GM19397 (cell line): ENCODE data around the gene ZFP82.

ENCODE experiments used
- ATAC-seq: cut with Tn5 transposase; IDR thresholded peaks from one replicate; pipeline ENCODE4 v1.9.1; 2021; ENCODE audit warnings: mild to moderate bottlenecking, moderate library complexity; ENCODE audit not compliant: unreplicated experiment

Gene ZFP82

DNA sequence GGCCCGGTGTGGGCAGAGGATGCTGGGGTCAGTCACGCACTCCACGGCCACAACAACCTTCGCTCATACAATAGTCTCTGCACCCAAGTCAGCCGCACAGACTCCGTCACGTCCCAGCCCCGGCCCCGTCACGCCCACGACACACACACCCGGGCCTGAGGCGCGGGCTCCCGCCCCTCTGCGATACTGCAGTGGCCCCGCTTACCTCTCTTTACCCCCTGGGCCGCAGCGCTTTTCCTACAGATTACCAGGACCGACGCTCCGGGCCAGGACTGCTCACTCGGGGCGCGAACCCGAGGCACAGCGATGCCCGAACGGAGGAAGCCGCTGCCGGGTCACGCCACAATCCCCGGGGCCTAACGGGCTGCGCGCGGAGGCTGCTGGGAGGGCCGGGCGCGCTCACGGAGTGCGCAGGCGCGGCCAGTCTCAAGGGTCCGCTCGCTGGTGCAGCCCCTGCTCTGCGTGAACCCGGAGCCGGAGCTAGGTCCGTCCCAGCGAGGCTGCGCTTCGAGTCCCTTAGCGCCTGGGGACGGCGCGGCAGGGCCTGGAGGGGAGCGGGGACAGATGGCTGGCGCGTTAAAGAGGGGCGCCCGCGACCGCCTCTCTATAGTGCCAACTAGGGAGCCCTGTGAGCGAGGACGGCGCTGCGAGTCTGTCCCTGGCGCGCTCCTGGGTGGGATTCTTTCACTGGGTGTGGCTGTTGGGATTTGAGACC is at the start of gene ZFP82:
Gene ZFP82, minus strand, starts transcription at position 358 of the 715 bp plus-strand sequence. CDS start 8,855 bp downstream, outside the sequence.
- ATAC-seq: peak; percentile 95

- no peak for ATAC-seq
Measured at GRCh38 chr19:36460046-36460445, 41.6 kb upstream of the ZFP82 start.

GRCh38 chr19:36456831-36457230 is 38.4 kb upstream of the ZFP82 start:
- no peak for ATAC-seq

DNA sequence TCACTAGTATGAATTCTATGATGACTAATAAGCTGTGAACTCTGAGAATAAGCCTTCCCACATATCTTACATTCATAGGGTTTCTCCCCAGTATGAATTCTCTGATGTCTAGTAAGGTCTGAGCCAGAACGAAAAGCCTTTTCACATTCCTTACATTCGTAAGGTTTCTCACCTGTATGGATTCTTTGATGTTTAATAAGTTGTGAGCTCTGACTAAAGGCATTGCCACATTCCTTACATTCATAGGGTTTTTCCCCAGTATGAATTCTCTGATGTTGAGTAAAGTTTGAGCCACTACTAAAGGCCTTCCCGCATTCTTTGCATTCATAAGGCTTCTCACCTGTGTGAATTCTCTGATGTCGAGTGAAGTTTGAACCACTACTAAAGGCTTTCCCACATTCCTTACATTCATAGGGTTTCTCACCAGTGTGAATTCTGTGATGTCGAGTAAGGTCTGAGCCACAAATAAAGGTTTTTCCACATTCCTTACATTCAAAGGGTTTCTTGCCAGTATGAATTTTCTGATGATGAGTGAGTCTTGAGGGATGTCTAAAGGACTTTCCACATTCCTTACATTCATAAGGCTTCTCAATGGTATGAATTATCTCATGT is 30.7 kb upstream of the ZFP82 start:
- ATAC-seq: no peak

- ATAC-seq: no peak
Measured at GRCh38 chr19:36441339-36441738, 22.9 kb upstream of the ZFP82 start.

- ATAC-seq: no peak
Measured at GRCh38 chr19:36436531-36436930, 18.1 kb upstream of the ZFP82 start.

- no peak for ATAC-seq
Measured at GRCh38 chr19:36423925-36424324, 5.5 kb upstream of the ZFP82 start.

DNA sequence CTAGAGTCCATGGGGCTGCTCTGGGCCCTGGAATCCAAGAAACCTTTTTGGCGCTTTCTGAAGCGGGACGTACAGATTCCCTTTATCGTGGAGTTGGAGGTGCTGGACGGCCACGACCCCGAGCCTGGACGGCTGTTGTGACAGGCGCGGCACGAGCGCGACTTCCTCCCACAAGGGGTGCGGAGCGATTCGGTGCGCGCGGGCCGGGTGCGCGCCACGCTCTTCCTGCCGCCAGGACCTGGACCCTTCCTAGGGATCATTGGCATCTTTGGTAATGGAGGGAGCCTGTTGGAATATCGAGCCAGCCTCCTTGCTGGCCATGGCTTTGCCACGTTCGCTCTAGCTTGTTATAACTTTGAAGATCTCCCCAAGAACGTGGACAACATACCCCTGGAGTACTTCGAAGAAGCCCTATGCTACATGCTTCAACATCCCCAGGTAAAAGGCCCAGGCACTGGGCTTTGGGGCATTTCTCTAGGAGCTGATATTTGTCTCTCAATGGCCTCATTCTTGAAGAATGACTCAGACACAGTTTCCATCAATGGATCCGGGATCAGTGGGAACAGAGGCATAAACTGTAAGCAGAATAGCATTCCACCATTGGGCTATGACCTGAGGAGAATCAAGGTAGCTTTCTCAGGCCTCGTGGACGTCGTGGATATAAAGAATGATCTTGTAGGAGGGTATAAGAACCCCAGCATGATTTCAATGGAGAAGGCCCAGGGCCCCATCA is 3.5 kb upstream of the ZFP82 start:
- no peak for ATAC-seq

- no peak for ATAC-seq
Measured at GRCh38 chr19:36420961-36421748, 2.7 kb upstream of the ZFP82 start.

GRCh38 chr19:36417752-36418286 is 625 bp downstream of the ZFP82 start:
- no peak for ATAC-seq

- no peak for ATAC-seq
Measured at GRCh38 chr19:36409841-36410240, 8.6 kb downstream of the ZFP82 start.

GRCh38 chr19:36408101-36408500 is 10.3 kb downstream of the ZFP82 start:
- ATAC-seq: no peak

DNA sequence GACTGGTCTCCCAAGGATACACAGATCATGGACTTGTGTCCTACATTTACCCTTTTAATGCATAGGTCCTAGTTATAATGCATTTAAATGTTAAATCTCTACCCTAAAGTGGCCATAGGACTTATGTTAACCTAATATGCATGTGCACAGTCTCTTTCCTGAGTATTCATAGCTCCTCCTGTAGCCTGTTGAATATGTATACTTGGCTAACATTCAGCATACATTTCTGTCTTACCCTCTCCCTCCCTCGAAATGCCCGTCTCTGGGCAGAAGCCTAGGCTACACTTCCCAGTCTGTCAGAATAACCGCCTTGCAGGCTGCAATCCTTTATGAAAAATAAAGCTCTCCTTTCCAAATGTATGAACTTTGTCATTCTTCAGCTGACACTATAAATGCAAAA is 13.9 kb downstream of the ZFP82 start:
- no peak for ATAC-seq

- ATAC-seq: no peak
Measured at GRCh38 chr19:36401475-36401874, 17.0 kb downstream of the ZFP82 start.

DNA sequence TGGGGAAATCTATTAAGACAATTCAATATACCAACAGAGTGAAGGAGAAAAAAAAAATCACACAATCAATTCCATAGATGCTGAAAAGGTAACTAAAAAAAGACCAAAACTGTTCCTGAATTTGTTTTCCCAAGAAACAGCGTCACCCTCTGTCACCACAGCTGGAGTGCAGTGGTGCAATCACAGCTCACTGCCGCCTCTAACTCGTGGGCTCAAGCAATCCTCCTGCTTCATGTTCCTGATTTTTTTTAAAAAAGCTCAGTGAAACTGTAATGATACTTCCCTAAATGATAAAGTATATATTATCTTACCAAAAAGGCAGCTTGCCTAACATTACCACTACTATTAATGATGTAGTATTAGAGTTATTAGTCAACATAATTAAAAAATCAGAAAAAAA is 19.9 kb downstream of the ZFP82 start:
- ATAC-seq: no peak

DNA sequence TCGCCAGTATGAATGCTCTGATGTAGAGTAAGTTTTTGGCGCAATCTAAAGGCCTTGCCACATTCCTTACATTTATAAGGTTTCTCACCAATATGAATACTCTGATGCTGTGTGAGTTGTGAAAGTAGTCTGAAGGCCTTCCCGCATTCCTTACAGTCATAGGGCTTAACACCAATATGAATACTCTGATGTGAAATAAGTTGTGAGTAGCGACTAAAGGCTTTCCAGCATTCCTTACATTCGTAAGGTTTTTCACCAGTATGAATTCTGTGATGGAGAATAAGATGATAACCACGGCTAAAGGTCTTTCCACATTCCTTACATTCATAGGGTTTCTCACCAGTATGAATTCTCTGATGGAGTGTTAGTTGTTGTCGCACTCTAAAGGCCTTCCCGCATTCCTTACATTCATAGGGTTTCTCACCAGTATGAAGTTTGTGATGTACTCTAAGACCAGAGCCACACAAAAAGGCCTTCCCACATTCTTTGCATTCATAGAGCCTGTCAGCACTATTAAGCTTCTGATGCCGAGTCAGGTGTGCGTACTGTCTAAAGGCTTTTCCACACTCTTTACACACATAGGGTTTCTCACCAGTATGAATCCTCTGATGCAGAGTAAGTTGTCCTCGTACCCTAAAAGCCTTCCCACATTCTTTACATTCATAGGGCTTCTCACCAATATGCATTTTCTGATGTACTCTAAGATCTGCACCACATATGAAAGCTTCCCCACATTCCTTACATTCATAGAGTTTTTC is 25.3 kb downstream of the ZFP82 start:
- ATAC-seq: no peak

- ATAC-seq: no peak
Measured at GRCh38 chr19:36379510-36379819, 39.0 kb downstream of the ZFP82 start.

GRCh38 chr19:36378625-36379509 is 39.6 kb downstream of the ZFP82 start, which contains the start of gene ZFP14:
Gene ZFP14, minus strand, starts transcription at chr19:36379201. Its CDS starts 11,309 bp downstream, at chr19:36367892.
- ATAC-seq: peak; percentile 98

GRCh38 chr19:36377541-36378178 is 40.8 kb downstream of the ZFP82 start:
- no peak for ATAC-seq
